NCI-H2171 treated with DMSO at 0.1 percent for 48 hours (cell line): ENCODE results near the gene CYP46A1.
A peak's percentile ranks its signal among the peaks of the same experiment; 100 is the strongest.

Experiments
- DNase-seq: peaks from one replicate; lab custom pipeline; 2025; lab: John Stamatoyannopoulos, UW

The CYP46A1 gene

GRCh38 chr14:99729991-99730875 is 46.1 kb downstream of the CYP46A1 start:
- peak; percentile 56 for DNase-seq

GRCh38 chr14:99730876-99731546 is 46.9 kb downstream of the CYP46A1 start:
- no peak for DNase-seq

GRCh38 chr14:99731547-99732435 is 47.7 kb downstream of the CYP46A1 start:
- DNase-seq, result no peak

- no peak for DNase-seq
These were observed 48.5 kb downstream of the CYP46A1 start for GRCh38 chr14:99732436-99733210.

GRCh38 chr14:99733211-99733539 is 49.1 kb downstream of the CYP46A1 start:
- DNase-seq, result no peak

- no peak for DNase-seq
These were observed 49.7 kb downstream of the CYP46A1 start for GRCh38 chr14:99733540-99734405.

GRCh38 chr14:99734406-99735051 is 50.4 kb downstream of the CYP46A1 start:
- DNase-seq, result peak; percentile 50

- DNase-seq, result no peak
These were observed 51.4 kb downstream of the CYP46A1 start for GRCh38 chr14:99735189-99736135.

- no peak for DNase-seq
These were observed 52.7 kb downstream of the CYP46A1 start for GRCh38 chr14:99736603-99737371.

GRCh38 chr14:99737451-99737951 is 53.4 kb downstream of the CYP46A1 start:
- no peak for DNase-seq

GRCh38 chr14:99737956-99738667 is 54.0 kb downstream of the CYP46A1 start:
- no peak for DNase-seq

- no peak for DNase-seq
These were observed 56.3 kb downstream of the CYP46A1 start for GRCh38 chr14:99740411-99740810.

GRCh38 chr14:99741227-99741976 is 57.3 kb downstream of the CYP46A1 start:
- no peak for DNase-seq

GRCh38 chr14:99742074-99742473 is 58.0 kb downstream of the CYP46A1 start:
- no peak for DNase-seq

GRCh38 chr14:99742509-99743487 is 58.7 kb downstream of the CYP46A1 start:
- DNase-seq, result no peak
